Measurements from ENCODE around the gene DHDDS.
"Not testable (repeated sequence)": the region's sequence is repeated elsewhere in the genome, so short reads cannot be mapped to it uniquely, and the experiment has no call there.

DHDDS gene

DNA sequence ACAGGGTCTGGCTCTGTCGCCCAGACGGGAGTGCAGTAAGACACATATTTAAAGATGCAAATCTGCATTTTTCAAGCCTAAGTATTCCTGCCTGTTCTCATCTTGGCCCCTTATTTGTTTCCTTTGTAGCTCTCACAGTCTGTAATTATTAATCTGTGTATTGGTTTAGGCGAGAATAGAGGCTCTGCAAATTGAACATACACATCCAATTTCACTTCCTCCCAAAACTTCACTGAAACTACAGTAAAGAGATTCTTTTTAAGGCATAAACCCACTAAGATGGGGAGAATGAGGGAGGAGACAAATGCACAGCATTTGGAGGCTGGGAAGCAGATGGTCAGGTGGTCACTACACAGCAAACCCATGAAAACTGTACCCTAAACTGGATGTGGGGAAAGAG is 61.1 kb downstream of the DHDDS start:
- TF ChIP-seq, protein P1, sequence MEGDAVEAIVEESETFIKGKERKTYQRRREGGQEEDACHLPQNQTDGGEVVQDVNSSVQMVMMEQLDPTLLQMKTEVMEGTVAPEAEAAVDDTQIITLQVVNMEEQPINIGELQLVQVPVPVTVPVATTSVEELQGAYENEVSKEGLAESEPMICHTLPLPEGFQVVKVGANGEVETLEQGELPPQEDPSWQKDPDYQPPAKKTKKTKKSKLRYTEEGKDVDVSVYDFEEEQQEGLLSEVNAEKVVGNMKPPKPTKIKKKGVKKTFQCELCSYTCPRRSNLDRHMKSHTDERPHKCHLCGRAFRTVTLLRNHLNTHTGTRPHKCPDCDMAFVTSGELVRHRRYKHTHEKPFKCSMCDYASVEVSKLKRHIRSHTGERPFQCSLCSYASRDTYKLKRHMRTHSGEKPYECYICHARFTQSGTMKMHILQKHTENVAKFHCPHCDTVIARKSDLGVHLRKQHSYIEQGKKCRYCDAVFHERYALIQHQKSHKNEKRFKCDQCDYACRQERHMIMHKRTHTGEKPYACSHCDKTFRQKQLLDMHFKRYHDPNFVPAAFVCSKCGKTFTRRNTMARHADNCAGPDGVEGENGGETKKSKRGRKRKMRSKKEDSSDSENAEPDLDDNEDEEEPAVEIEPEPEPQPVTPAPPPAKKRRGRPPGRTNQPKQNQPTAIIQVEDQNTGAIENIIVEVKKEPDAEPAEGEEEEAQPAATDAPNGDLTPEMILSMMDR (conservative IDR thresholded peaks at IDR 0.05; ENCODE audit: low read length), result no peak
- no peak for DNase-seq (ENCODE audit: low read depth)
- no peak overlapping the region for H3K4me3 ChIP-seq (ENCODE audit: low read length)

DNA sequence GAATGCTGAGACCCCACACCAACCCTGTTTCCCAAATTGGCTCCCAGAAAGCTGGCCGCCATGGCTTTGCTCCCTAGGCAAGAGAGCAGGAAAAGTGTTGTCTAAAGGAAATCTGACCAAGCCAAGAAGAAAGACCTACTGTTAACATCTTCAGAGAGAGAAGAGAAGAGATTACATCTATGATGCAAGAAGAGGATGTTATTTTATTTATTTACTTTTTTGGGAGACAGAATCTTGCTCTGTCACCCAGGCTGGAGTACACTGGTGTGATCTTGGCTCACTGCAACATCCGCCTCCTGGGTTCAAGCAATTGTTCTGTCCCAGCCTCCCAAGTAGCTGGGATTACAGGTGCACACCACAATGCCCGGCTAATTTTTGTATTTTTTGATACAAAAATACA is 61.8 kb downstream of the DHDDS start:
- no peak overlapping the region for H3K4me3 ChIP-seq (ENCODE audit: low read length)
- no peak for DNase-seq (ENCODE audit: low read depth)
- TF ChIP-seq, protein P1 (conservative IDR thresholded peaks at IDR 0.05; ENCODE audit: low read length), result no peak

DNA sequence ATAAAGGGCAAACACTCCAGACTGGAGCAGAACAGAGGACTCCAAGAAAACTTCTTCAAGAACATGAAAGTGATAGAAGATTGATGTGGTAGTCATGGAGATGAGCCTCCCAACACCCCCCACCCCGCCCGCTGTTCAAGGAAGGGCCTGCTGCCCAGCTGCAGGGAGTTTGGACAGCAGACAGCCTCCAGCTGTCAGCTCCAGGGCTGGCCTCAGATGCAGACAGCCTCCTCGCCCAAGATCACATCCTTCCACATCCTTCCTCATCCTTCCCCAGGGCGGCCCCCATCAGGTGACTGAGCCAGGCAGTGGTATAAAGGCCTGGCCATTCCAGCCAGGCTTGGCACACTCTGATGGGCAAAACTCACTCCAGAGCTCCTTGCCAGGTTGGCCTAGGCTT is 64.7 kb downstream of the DHDDS start:
- DNase-seq (ENCODE audit: low read depth), result no peak
- H3K4me3 ChIP-seq (ENCODE audit: low read length), result no peak overlapping the region
- TF ChIP-seq, protein P1 (conservative IDR thresholded peaks at IDR 0.05; ENCODE audit: low read length), result no peak

DNA sequence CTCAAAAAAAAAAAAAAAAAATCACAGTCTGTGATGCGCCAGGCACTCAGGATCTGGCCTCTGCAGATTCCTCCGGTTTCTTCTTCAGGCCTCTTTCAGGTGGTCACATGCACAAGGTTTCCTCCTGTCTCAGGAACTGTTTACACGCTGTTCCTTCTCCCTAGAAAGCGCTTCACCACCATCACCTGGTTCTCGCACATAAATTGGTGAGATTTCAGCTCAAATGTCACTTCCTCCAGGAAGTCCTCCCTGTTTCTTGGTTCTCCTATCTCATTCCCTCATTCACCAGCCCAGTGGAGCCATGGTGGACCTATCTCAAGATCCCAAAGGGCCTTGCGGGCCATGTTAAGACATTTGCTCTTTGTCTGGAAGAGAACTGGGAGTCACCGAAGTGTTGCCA is 66.8 kb downstream of the DHDDS start:
- DNase-seq (ENCODE audit: low read depth), result no peak
- TF ChIP-seq, protein P1 (conservative IDR thresholded peaks at IDR 0.05; ENCODE audit: low read length), result no peak

DNA sequence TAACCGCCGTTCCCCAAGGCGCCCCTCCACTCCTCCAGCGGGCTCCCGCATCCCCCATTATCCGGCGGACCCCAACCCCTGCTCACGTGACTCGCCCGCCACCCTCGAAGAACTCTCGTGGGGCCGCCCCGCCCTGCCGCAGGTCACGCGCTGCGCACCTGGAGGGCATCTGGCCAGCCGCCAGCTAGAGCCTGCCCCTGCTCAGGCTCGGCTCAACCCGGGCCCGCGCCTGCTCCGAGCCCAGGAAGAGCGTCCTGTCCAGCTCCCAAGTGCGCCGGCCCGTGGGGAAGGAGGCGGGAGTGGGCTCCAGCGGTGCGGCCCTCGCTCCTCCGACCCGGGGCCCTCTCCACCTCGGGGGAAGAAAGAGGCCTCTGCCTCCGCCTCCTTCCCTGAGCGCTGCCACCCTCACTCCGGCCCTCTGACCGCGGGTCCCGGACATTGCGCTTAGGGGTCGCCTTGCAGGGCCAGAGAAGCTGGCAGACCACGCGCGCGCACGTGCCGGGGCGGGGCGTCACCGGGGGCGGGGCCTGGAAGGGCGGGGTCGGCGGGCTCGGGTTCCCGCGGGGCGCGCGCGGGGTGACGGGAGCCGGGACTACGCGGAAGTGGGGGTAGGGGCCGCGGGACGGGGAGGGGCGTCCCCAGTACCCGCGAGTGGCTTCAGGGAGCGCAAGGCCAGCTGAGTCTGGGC is 68.5 kb downstream of the DHDDS start:
- TF ChIP-seq, protein P1 (conservative IDR thresholded peaks at IDR 0.05; ENCODE audit: low read length), result no peak
- H3K4me3 ChIP-seq (ENCODE audit: low read length), result peak overlapping the region; percentile 79
- peak; percentile 72 for DNase-seq (ENCODE audit: low read depth)

More for the DNA sequence above, 66.8 kb downstream of the DHDDS start:
- H3K4me3 ChIP-seq (ENCODE audit: low read length), result no peak overlapping the region

DNA sequence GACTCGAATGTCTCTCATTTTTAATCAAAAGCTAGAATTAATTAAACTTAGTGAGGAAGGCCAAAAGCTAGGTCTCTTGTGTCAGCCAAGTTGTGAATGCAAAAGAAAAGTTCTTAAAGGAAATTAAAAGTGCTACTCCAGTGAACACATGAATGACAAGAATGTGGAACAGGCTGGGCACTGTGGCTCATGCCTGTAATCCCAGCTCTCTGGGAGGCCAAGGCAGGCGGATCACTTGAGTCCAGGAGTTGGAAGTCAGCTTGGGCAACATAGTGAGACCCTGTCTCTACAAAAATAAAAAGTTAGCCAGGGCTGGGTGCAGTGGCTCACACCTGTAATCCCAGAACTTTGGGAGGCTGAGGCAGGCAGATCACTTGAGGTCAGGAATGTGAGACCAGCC is 78.6 kb downstream of the DHDDS start:
- DNase-seq (ENCODE audit: low read depth); H3K4me3 ChIP-seq (ENCODE audit: low read length): not testable (repeated sequence)

DNA sequence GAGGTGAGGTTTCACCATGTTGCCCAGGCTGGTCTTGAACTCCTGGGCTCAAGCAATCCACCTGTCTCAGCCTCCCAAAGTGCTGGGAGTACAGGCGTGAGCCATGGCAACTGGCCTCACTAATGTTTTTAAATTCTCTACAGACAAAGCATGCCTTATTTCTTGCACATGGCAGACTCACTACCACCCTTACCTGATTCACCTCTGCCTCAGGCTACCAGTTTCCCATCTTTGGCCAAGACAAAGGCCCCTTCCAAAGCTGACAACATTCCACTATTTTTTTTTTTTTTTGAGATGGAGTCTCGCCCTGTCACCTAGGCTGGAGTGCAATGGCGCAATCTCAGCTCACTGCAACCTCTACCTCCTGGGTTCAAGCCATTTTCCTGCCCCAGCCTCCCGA is 83.7 kb downstream of the DHDDS start:
- not testable (repeated sequence) for H3K4me3 ChIP-seq (ENCODE audit: low read length); DNase-seq (ENCODE audit: low read depth)

DNA sequence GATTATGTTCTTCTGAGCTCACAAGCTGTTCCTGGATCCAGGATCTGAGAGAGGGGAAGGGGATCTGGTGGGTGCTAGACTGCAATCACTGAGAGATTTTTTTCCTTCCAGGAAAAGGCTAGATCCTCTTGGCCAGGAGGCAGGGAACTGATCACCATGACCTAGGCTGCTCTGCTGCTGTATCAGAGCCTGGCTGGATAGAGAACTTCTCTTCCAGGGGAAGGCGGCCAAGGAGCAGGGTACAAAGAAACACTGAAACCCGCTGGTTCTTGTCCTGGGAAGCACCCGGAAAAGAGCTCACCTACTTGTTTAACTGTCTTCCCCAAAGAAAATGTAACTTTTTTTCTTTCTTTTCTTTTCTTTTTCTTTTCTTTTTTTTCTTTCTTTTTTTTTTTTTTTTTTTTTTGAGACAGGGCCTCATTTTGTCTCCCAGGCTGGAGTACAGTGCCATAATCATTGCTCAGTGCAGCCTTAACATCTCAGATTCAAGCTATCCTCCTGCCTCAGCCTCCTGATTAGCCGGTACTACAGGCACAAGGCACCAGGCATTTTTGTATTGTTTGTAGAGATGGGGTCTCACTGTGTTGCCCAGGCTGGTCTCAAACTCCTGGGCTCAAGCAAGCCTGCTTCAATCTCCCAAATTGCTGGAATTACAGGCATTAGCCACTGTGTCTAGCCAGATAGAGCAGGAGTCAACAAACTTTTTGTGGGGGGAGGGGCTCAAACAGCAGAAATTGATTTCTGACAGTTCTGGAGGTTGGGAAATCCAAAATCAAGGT is 85.1 kb downstream of the DHDDS start:
- TF ChIP-seq, protein P1 (conservative IDR thresholded peaks at IDR 0.05; ENCODE audit: low read length), result no peak
- no peak overlapping the region for H3K4me3 ChIP-seq (ENCODE audit: low read length)
- no peak for DNase-seq (ENCODE audit: low read depth)
